ENCODE measurements around the gene RHOH. TPM values are rescaled to one million over a fixed set of nuclear protein-coding genes. Genes with fewer than 3 reads are reported as not detected.

Gene RHOH
- total RNA-seq, 2 donors from 2014 or later = 2.9 to 7.9 TPM

- WGBS, 2 donors = 83 to 90% methylated on average over 4 of the region's 4 CpGs
- DNase-seq (no peak), ATAC-seq (no peak)
- TF ChIP-seq POLR2A (IDR thresholded peaks at IDR 0.05) = no peak
- TF ChIP-seq CTCF (IDR thresholded peaks at IDR 0.05) = no peak
- intact Hi-C loops (cut with DNase I) = no loop called here
- no peaks in the 10 kb centered on the region for H3K27me3 ChIP-seq
- no peaks in the 10 kb centered on the region for H3K9me3 ChIP-seq
- no peak overlapping the region for H3K4me3 ChIP-seq
- H3K4me1 ChIP-seq = no peaks in the 10 kb centered on the region
- no peaks in the 10 kb centered on the region for H3K36me3 ChIP-seq (replicated peaks in 1 of 2; ENCODE audit: insufficient read depth in 1 of 2, low read depth in 2 of 2)
- H3K27ac ChIP-seq = no peak overlapping the region
These were observed 12.6 kb downstream of the RHOH start for GRCh38 chr4:40209401-40209800.

- no peaks in the 10 kb centered on the region for H3K4me1 ChIP-seq
- H3K4me3 ChIP-seq = no peak overlapping the region
- no peaks in the 10 kb centered on the region for H3K9me3 ChIP-seq
- no peak for ATAC-seq
- H3K27ac ChIP-seq = no peak overlapping the region
- H3K27me3 ChIP-seq = no peaks in the 10 kb centered on the region
- intact Hi-C loops (cut with DNase I) = no loop called here
- WGBS, 2 donors = 81 to 89% methylated on average over 5 of the region's 5 CpGs
- TF ChIP-seq CTCF (IDR thresholded peaks at IDR 0.05) = no peak
- no peak for TF ChIP-seq POLR2A (IDR thresholded peaks at IDR 0.05)
- no peak for DNase-seq
- H3K36me3 ChIP-seq (replicated peaks in 1 of 2; ENCODE audit: insufficient read depth in 1 of 2, low read depth in 2 of 2) = no peaks in the 10 kb centered on the region
These were observed 13.9 kb downstream of the RHOH start for GRCh38 chr4:40210776-40211175.

GRCh38 chr4:40211224-40212185 is 14.7 kb downstream of the RHOH start:
- H3K9me3 ChIP-seq = no peaks in the 10 kb centered on the region
- DNase-seq (no peak), ATAC-seq (no peak)
- no peak overlapping the region for H3K4me3 ChIP-seq
- WGBS, 2 donors = 84 to 86% methylated on average over 13 of the region's 13 CpGs
- H3K4me1 ChIP-seq = no peaks in the 10 kb centered on the region
- H3K27me3 ChIP-seq = no peaks in the 10 kb centered on the region
- no peaks in the 10 kb centered on the region for H3K36me3 ChIP-seq (replicated peaks in 1 of 2; ENCODE audit: insufficient read depth in 1 of 2, low read depth in 2 of 2)
- TF ChIP-seq CTCF (IDR thresholded peaks at IDR 0.05) = no peak
- no peak for TF ChIP-seq POLR2A (IDR thresholded peaks at IDR 0.05)
- intact Hi-C loops (cut with DNase I) = no loop called here
- H3K27ac ChIP-seq = no peak overlapping the region

GRCh38 chr4:40212674-40213527 is 16.1 kb downstream of the RHOH start:
- H3K36me3 ChIP-seq (replicated peaks in 1 of 2; ENCODE audit: insufficient read depth in 1 of 2, low read depth in 2 of 2) = no peaks in the 10 kb centered on the region
- H3K27me3 ChIP-seq = no peaks in the 10 kb centered on the region
- no peak overlapping the region for H3K27ac ChIP-seq
- ATAC-seq (no peak), DNase-seq (no peak)
- intact Hi-C loops (cut with DNase I) = no loop called here
- TF ChIP-seq POLR2A (IDR thresholded peaks at IDR 0.05) (no peak), CTCF (IDR thresholded peaks at IDR 0.05) (no peak)
- H3K4me1 ChIP-seq = no peaks in the 10 kb centered on the region
- 41 to 66% methylated on average over 6 of the region's 6 CpGs for WGBS, 2 donors
- no peaks in the 10 kb centered on the region for H3K9me3 ChIP-seq
- H3K4me3 ChIP-seq = no peak overlapping the region
